EH (cell line): ENCODE measurements around the gene KRT16.
"Not testable (repeated sequence)": the region's sequence is repeated elsewhere in the genome, so short reads cannot be mapped to it uniquely, and the experiment has no call there.

Source experiments
- DNase-seq: peaks from one replicate; pipeline ENCODE4 v3.0.0-alpha.2; 2015; ENCODE audit warnings: low read depth

KRT16 gene

GRCh38 chr17:41583137-41584127, 29.1 kb downstream of the KRT16 start:
- DNase-seq, result no peak

GRCh38 chr17:41582061-41582968, 30.3 kb downstream of the KRT16 start:
- DNase-seq, result not testable (repeated sequence)

GRCh38 chr17:41581366-41582060, 31.1 kb downstream of the KRT16 start:
- DNase-seq, result no peak

- peak; percentile 17 for DNase-seq
Measured at GRCh38 chr17:41580687-41581365, 31.7 kb downstream of the KRT16 start.

- no peak for DNase-seq
Measured at GRCh38 chr17:41580244-41580575, 32.4 kb downstream of the KRT16 start.

GRCh38 chr17:41579484-41580243, 32.9 kb downstream of the KRT16 start:
- DNase-seq, result peak; percentile 82

GRCh38 chr17:41578971-41579370, 33.6 kb downstream of the KRT16 start:
- no peak for DNase-seq

- DNase-seq, result no peak
Measured at GRCh38 chr17:41578538-41578937, 34.0 kb downstream of the KRT16 start.

- DNase-seq, result not testable (repeated sequence)
Measured at GRCh38 chr17:41576740-41577139, 35.8 kb downstream of the KRT16 start.

GRCh38 chr17:41575336-41575735, 37.2 kb downstream of the KRT16 start:
- no peak for DNase-seq

GRCh38 chr17:41571561-41572434, 40.8 kb downstream of the KRT16 start, which contains the start of gene KRT9:
TSS of gene KRT9 (minus strand) at chr17:41572059. CDS start at chr17:41571992, 67 bp downstream.
- no peak for DNase-seq

GRCh38 chr17:41567317-41567716, 45.2 kb downstream of the KRT16 start:
- DNase-seq, result no peak

GRCh38 chr17:41565338-41565737, 47.2 kb downstream of the KRT16 start:
- no peak for DNase-seq

GRCh38 chr17:41563607-41564170, 48.9 kb downstream of the KRT16 start:
- no peak for DNase-seq

- no peak for DNase-seq
Measured at GRCh38 chr17:41561554-41561953, 51.0 kb downstream of the KRT16 start.
